ENCODE data around the gene C5AR2. TPM values are rescaled to one million over a fixed set of nuclear protein-coding genes. Genes with fewer than 3 reads are reported as not detected.

The C5AR2 gene
- polyA plus RNA-seq (0.01 TPM in 1 of 3 replicates, not detected in the others), polyA minus RNA-seq (not detected in 3 replicates)
- polyA plus RNA-seq (2011; ENCODE audit: low read depth), result not detected
- not detected in 2 replicates for polyA plus RNA-seq (2011; cell fraction: cytosol; rRNA removed)
- 0.01 TPM in 1 of 2 replicates, not detected in the other for polyA plus RNA-seq (2011; cell fraction: nucleus; rRNA removed)
- polyA plus RNA-seq (2012; ENCODE audit: low replicate concordance), result 0.07 TPM in 1 of 2 replicates, not detected in the other
- not detected for polyA minus RNA-seq (2011; cell fraction: cytosol; rRNA and poly(A)+ RNA removed)
- polyA minus RNA-seq (2011; cell fraction: nucleus; rRNA and poly(A)+ RNA removed), result not detected in 2 replicates

- H3K79me2 ChIP-seq (ENCODE audit: control insufficient read depth, insufficient read depth, low read length), result no peaks in the 10 kb centered on the region
- H4K20me1 ChIP-seq (ENCODE audit: control insufficient read depth, extremely low read depth, insufficient read depth, low read length), result no peaks in the 10 kb centered on the region
- no peaks in the 10 kb centered on the region for H3K9me3 ChIP-seq (ENCODE audit: control insufficient read depth, low read depth, low read length)
- TF ChIP-seq CTCF (optimal IDR thresholded peaks at IDR 0.05 in 1 of 3, IDR thresholded peaks at IDR 0.05 in 1 of 3, conservative IDR thresholded peaks at IDR 0.05 in 1 of 3; ENCODE audit: extremely low read depth in 1 of 3, insufficient read depth in 2 of 3, low read length in 3 of 3) (no peak), EZH2 (IDR thresholded peaks at IDR 0.05; ENCODE audit: low read length) (no peak)
- no peaks in the 10 kb centered on the region for H3K36me3 ChIP-seq (ENCODE audit: control insufficient read depth in 2 of 2, extremely low read depth in 1 of 2, insufficient read depth in 2 of 2, low read length in 2 of 2)
- no peak within 1 kb of the TSS for H2AFZ ChIP-seq (ENCODE audit: control insufficient read depth, low read length)
- no peaks in the 10 kb centered on the region for H3K9me1 ChIP-seq (ENCODE audit: control insufficient read depth, extremely low read depth, insufficient read depth, low read length)
- H3K4me2 ChIP-seq (ENCODE audit: control insufficient read depth, extremely low read depth, insufficient read depth, low read depth, low read length), result no peak within 1 kb of the TSS
- dilution Hi-C loops (cut with MboI; ENCODE audit: extremely low pct_ligation_motif_present, low sequenced_read_pairs), result no loop called here
- FAIRE-seq (no peak), DNase-seq (ENCODE audit: low read depth, low spot score) (no peak)
- H3K4me3 ChIP-seq (ENCODE audit: control insufficient read depth in 2 of 3, extremely low read depth in 1 of 3, insufficient read depth in 2 of 3, low read depth in 1 of 3, low read length in 3 of 3), result no peak within 1 kb of the TSS
- H3K4me1 ChIP-seq (ENCODE audit: control insufficient read depth, extremely low read depth, insufficient read depth, low read length), result no peaks in the 10 kb centered on the region
- no peak within 1 kb of the TSS for H3K27ac ChIP-seq (ENCODE audit: control insufficient read depth, insufficient read depth, low read length)
- H3K9ac ChIP-seq (ENCODE audit: control insufficient read depth, extremely low read depth, insufficient read depth, low read length), result no peak within 1 kb of the TSS
- H3K27me3 ChIP-seq (ENCODE audit: control insufficient read depth, extremely low read depth, insufficient read depth, low read length), result no peaks in the 10 kb centered on the region
Observed at GRCh38 chr19:47331931-47332547, at the start of gene C5AR2. C5AR2 (plus strand) TSS chr19:47332175; CDS start chr19:47340800, 8,625 bp downstream.

GRCh38 chr19:47283405-47284059, 48.4 kb upstream of the C5AR2 start:
- dilution Hi-C loops (cut with MboI; ENCODE audit: extremely low pct_ligation_motif_present, low sequenced_read_pairs), result no loop called here
- H3K36me3 ChIP-seq (ENCODE audit: control insufficient read depth in 2 of 2, extremely low read depth in 1 of 2, insufficient read depth in 2 of 2, low read length in 2 of 2), result no peaks in the 10 kb centered on the region
- no peak overlapping the region for H2AFZ ChIP-seq (ENCODE audit: control insufficient read depth, low read length)
- no peaks in the 10 kb centered on the region for H3K27me3 ChIP-seq (ENCODE audit: control insufficient read depth, extremely low read depth, insufficient read depth, low read length)
- no peaks in the 10 kb centered on the region for H3K9me1 ChIP-seq (ENCODE audit: control insufficient read depth, extremely low read depth, insufficient read depth, low read length)
- H3K9me3 ChIP-seq (ENCODE audit: control insufficient read depth, low read depth, low read length), result no peaks in the 10 kb centered on the region
- no peak overlapping the region for H3K27ac ChIP-seq (ENCODE audit: control insufficient read depth, insufficient read depth, low read length)
- FAIRE-seq, result no peak
- no peak overlapping the region for H3K4me3 ChIP-seq (ENCODE audit: control insufficient read depth in 2 of 3, extremely low read depth in 1 of 3, insufficient read depth in 2 of 3, low read depth in 1 of 3, low read length in 3 of 3)
- H3K4me2 ChIP-seq (ENCODE audit: control insufficient read depth, extremely low read depth, insufficient read depth, low read depth, low read length), result no peak overlapping the region
- H3K79me2 ChIP-seq (ENCODE audit: control insufficient read depth, insufficient read depth, low read length), result no peaks in the 10 kb centered on the region
- H3K4me1 ChIP-seq (ENCODE audit: control insufficient read depth, extremely low read depth, insufficient read depth, low read length), result no peaks in the 10 kb centered on the region
- H3K9ac ChIP-seq (ENCODE audit: control insufficient read depth, extremely low read depth, insufficient read depth, low read length), result no peak overlapping the region
- H4K20me1 ChIP-seq (ENCODE audit: control insufficient read depth, extremely low read depth, insufficient read depth, low read length), result no peaks in the 10 kb centered on the region
- no peak for TF ChIP-seq EZH2 (IDR thresholded peaks at IDR 0.05; ENCODE audit: low read length)
- no peak for TF ChIP-seq CTCF (optimal IDR thresholded peaks at IDR 0.05 in 1 of 3, IDR thresholded peaks at IDR 0.05 in 1 of 3, conservative IDR thresholded peaks at IDR 0.05 in 1 of 3; ENCODE audit: extremely low read depth in 1 of 3, insufficient read depth in 2 of 3, low read length in 3 of 3)
- no peak for DNase-seq (ENCODE audit: low read depth, low spot score)

Data from keratinocyte (primary cell).